ENCODE data around the gene COL13A1.

DNA sequence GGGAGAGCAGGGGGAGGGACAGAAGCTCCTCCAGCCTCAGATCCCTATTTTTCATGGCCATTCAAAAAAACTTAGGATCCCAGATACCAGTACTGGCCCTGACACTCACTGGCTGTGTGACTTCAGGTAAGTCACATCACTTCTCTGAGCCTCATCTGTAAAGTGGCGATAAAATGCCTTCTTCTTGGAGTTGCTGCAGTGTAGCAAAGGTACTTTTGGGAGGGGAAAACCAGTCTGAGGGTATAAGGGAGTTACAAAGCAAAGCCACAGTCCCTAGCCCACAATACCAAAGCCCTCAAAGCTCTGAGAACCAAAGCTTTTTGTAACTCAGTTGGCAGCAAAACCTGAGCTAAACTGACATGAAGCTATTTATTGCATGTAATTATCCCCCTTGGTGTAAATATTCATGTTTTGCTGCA lies 43.4 kb upstream of the COL13A1 start:
- TF ChIP-seq, protein P1, sequence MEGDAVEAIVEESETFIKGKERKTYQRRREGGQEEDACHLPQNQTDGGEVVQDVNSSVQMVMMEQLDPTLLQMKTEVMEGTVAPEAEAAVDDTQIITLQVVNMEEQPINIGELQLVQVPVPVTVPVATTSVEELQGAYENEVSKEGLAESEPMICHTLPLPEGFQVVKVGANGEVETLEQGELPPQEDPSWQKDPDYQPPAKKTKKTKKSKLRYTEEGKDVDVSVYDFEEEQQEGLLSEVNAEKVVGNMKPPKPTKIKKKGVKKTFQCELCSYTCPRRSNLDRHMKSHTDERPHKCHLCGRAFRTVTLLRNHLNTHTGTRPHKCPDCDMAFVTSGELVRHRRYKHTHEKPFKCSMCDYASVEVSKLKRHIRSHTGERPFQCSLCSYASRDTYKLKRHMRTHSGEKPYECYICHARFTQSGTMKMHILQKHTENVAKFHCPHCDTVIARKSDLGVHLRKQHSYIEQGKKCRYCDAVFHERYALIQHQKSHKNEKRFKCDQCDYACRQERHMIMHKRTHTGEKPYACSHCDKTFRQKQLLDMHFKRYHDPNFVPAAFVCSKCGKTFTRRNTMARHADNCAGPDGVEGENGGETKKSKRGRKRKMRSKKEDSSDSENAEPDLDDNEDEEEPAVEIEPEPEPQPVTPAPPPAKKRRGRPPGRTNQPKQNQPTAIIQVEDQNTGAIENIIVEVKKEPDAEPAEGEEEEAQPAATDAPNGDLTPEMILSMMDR (IDR thresholded peaks at IDR 0.05; ENCODE audit: control extremely low read depth in 1 of 3, insufficient read depth in 1 of 3, low read depth in 1 of 3, low read length in 3 of 3): no peak
- TF ChIP-seq SRF (IDR thresholded peaks at IDR 0.05; ENCODE audit: low read depth, low read length): no peak
- TF ChIP-seq, protein P2, sequence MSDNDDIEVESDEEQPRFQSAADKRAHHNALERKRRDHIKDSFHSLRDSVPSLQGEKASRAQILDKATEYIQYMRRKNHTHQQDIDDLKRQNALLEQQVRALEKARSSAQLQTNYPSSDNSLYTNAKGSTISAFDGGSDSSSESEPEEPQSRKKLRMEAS (IDR thresholded peaks at IDR 0.05): no peak
- TF ChIP-seq EZH2 (IDR thresholded peaks at IDR 0.05; ENCODE audit: low read depth, low read length, severe bottlenecking): no peak
- no peak for TF ChIP-seq POLR2A (IDR thresholded peaks at IDR 0.05; ENCODE audit: control extremely low read depth in 1 of 2, low read depth in 2 of 2, low read length in 2 of 2)
- TF ChIP-seq SP1 (IDR thresholded peaks at IDR 0.05; ENCODE audit: low read depth, low read length): no peak
- no peak for TF ChIP-seq TAF1 (IDR thresholded peaks at IDR 0.05; ENCODE audit: low read depth, low read length)

Data from H1 (cell line).